HPDE6-E6E7 (cell line): Measurements from ENCODE around the gene C11orf24.
A peak's percentile ranks its signal among the peaks of the same experiment; 100 is the strongest.
"Not testable (repeated sequence)": the region's sequence is repeated elsewhere in the genome, so short reads cannot be mapped to it uniquely, and the experiment has no call there.

Source experiments
- DNase-seq: peaks from one replicate; pipeline ENCODE4 v3.0.0; 2011; ENCODE audit warnings: missing footprints; ENCODE audit errors: extremely low spot score

C11orf24 gene

GRCh38 chr11:68299517-68299879 is 27.7 kb upstream of the C11orf24 start:
- DNase-seq = not testable (repeated sequence)

- DNase-seq = no peak
These were observed 27.1 kb upstream of the C11orf24 start for GRCh38 chr11:68298659-68299516.

- peak; percentile 76 for DNase-seq
These were observed 26.3 kb upstream of the C11orf24 start for GRCh38 chr11:68297812-68298658.

GRCh38 chr11:68297494-68297811 is 25.7 kb upstream of the C11orf24 start:
- DNase-seq = no peak

GRCh38 chr11:68297052-68297378 is 25.2 kb upstream of the C11orf24 start:
- no peak for DNase-seq

GRCh38 chr11:68296344-68297051 is 24.7 kb upstream of the C11orf24 start:
- DNase-seq = no peak

GRCh38 chr11:68295940-68296339 is 24.2 kb upstream of the C11orf24 start:
- DNase-seq = no peak

GRCh38 chr11:68295271-68295670 is 23.5 kb upstream of the C11orf24 start:
- DNase-seq = no peak

GRCh38 chr11:68293708-68294107 is 21.9 kb upstream of the C11orf24 start:
- DNase-seq = no peak

- DNase-seq = no peak
These were observed 17.7 kb upstream of the C11orf24 start for GRCh38 chr11:68289456-68289855.

- no peak for DNase-seq
These were observed 15.6 kb upstream of the C11orf24 start for GRCh38 chr11:68287419-68287818.

- not testable (repeated sequence) for DNase-seq
These were observed 12.8 kb upstream of the C11orf24 start for GRCh38 chr11:68284588-68284987.

GRCh38 chr11:68282861-68283230 is 11.1 kb upstream of the C11orf24 start:
- no peak for DNase-seq

- DNase-seq = peak; percentile 55
These were observed 10.5 kb upstream of the C11orf24 start for GRCh38 chr11:68282141-68282860.

- DNase-seq = no peak
These were observed 7.9 kb upstream of the C11orf24 start for GRCh38 chr11:68279676-68280075.

GRCh38 chr11:68276861-68277260 is 5.1 kb upstream of the C11orf24 start:
- no peak for DNase-seq

- no peak for DNase-seq
These were observed 4.1 kb upstream of the C11orf24 start for GRCh38 chr11:68275721-68276507.

- DNase-seq = no peak
These were observed 2.5 kb upstream of the C11orf24 start for GRCh38 chr11:68274306-68274705.

GRCh38 chr11:68273026-68273738 is 1.4 kb upstream of the C11orf24 start:
- DNase-seq = no peak

- DNase-seq = peak; percentile 78
These were observed 571 bp downstream of the C11orf24 start for GRCh38 chr11:68271023-68271780.
